Measurements from ENCODE around the gene RNF138. TPM values are rescaled to one million over a fixed set of nuclear protein-coding genes. Genes with fewer than 3 reads are reported as not detected.

The RNF138 gene
- total RNA-seq, 1 experiment from 2014 or later, result 26.4 TPM

- Histone ChIP-seq H3K4me3 (ENCODE audit: low read depth, low read length) (no peak overlapping the region), H3K36me3 (ENCODE audit: control insufficient read depth, insufficient read depth, low read length) (no peaks in the 10 kb centered on the region; the same call in 1 of the 2 replicates), H3K27me3 (replicated peaks; ENCODE audit: control insufficient read depth, insufficient read depth, low read length) (no peaks in the 10 kb centered on the region), H3K4me1 (no peaks in the 10 kb centered on the region), H3K9me3 (no peaks in the 10 kb centered on the region)
- no TSS peak for BruUV-seq (replicated peaks)
- no peak for DNase-seq
- TF ChIP-seq, protein P1, sequence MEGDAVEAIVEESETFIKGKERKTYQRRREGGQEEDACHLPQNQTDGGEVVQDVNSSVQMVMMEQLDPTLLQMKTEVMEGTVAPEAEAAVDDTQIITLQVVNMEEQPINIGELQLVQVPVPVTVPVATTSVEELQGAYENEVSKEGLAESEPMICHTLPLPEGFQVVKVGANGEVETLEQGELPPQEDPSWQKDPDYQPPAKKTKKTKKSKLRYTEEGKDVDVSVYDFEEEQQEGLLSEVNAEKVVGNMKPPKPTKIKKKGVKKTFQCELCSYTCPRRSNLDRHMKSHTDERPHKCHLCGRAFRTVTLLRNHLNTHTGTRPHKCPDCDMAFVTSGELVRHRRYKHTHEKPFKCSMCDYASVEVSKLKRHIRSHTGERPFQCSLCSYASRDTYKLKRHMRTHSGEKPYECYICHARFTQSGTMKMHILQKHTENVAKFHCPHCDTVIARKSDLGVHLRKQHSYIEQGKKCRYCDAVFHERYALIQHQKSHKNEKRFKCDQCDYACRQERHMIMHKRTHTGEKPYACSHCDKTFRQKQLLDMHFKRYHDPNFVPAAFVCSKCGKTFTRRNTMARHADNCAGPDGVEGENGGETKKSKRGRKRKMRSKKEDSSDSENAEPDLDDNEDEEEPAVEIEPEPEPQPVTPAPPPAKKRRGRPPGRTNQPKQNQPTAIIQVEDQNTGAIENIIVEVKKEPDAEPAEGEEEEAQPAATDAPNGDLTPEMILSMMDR (IDR thresholded peaks at IDR 0.05; ENCODE audit: insufficient read depth in 1 of 2, low read depth in 1 of 2, low read length in 1 of 2, severe bottlenecking in 1 of 2, unreplicated experiment in 1 of 2), result no peak
- Mint-ChIP-seq H3K4me1 (ENCODE audit: low read depth, unreplicated experiment) (no peaks in the 10 kb centered on the region), H3K27me3 (ENCODE audit: insufficient read depth, unreplicated experiment) (no peaks in the 10 kb centered on the region), H3K36me3 (ENCODE audit: insufficient read depth, unreplicated experiment) (peaks cover 12% of the 10 kb centered on the region), H3K9me3 (ENCODE audit: unreplicated experiment) (no peaks in the 10 kb centered on the region), H3K27ac (ENCODE audit: unreplicated experiment) (no peak overlapping the region), H3K4me3 (ENCODE audit: unreplicated experiment) (no peak overlapping the region)
- intact Hi-C loops (cut with micrococcal nuclease; ENCODE audit: unreplicated experiment), result no loop called here
- POLR2A ChIA-PET, result no interaction called here
- CTCF ChIA-PET, result no interaction called here
These were observed 12.8 kb downstream of the RNF138 start for GRCh38 chr18:32104516-32104915.

GRCh38 chr18:32110005-32110404, 18.3 kb downstream of the RNF138 start:
- Mint-ChIP-seq H3K27me3 (ENCODE audit: insufficient read depth, unreplicated experiment) (no peaks in the 10 kb centered on the region), H3K4me3 (ENCODE audit: unreplicated experiment) (no peak overlapping the region), H3K36me3 (ENCODE audit: insufficient read depth, unreplicated experiment) (peaks cover 4% of the 10 kb centered on the region), H3K4me1 (ENCODE audit: low read depth, unreplicated experiment) (no peaks in the 10 kb centered on the region), H3K27ac (ENCODE audit: unreplicated experiment) (no peak overlapping the region), H3K9me3 (ENCODE audit: unreplicated experiment) (no peaks in the 10 kb centered on the region)
- intact Hi-C loops (cut with micrococcal nuclease; ENCODE audit: unreplicated experiment), result no loop called here
- no peaks in the 10 kb centered on the region for H3K27me3 ChIP-seq (replicated peaks; ENCODE audit: control insufficient read depth, insufficient read depth, low read length)
- no peaks in the 10 kb centered on the region for H3K9me3 ChIP-seq
- no TSS peak for BruUV-seq (replicated peaks)
- no peaks in the 10 kb centered on the region for H3K4me1 ChIP-seq
- H3K4me3 ChIP-seq (ENCODE audit: low read depth, low read length), result no peak overlapping the region
- TF ChIP-seq, protein P1 (IDR thresholded peaks at IDR 0.05; ENCODE audit: insufficient read depth in 1 of 2, low read depth in 1 of 2, low read length in 1 of 2, severe bottlenecking in 1 of 2, unreplicated experiment in 1 of 2), result no peak
- H3K36me3 ChIP-seq (ENCODE audit: control insufficient read depth, insufficient read depth, low read length), result no peaks in the 10 kb centered on the region; the same call in 1 of the 2 replicates
- ChIA-PET CTCF (no interaction called here), POLR2A (no interaction called here)
- no peak for DNase-seq

- H3K36me3 ChIP-seq (ENCODE audit: control insufficient read depth, insufficient read depth, low read length), result no peaks in the 10 kb centered on the region; the same call in 1 of the 2 replicates
- no peak overlapping the region for H3K27ac Mint-ChIP-seq (ENCODE audit: unreplicated experiment)
These were observed 20.0 kb downstream of the RNF138 start for GRCh38 chr18:32111706-32112105.

More at GRCh38 chr18:32111706-32112105, 20.0 kb downstream of the RNF138 start:
- Mint-ChIP-seq H3K9me3 (ENCODE audit: unreplicated experiment) (no peaks in the 10 kb centered on the region), H3K36me3 (ENCODE audit: insufficient read depth, unreplicated experiment) (peaks cover 8% of the 10 kb centered on the region), H3K4me3 (ENCODE audit: unreplicated experiment) (no peak overlapping the region), H3K4me1 (ENCODE audit: low read depth, unreplicated experiment) (no peaks in the 10 kb centered on the region), H3K27me3 (ENCODE audit: insufficient read depth, unreplicated experiment) (no peaks in the 10 kb centered on the region)
- intact Hi-C loops (cut with micrococcal nuclease; ENCODE audit: unreplicated experiment), result no loop called here
- Histone ChIP-seq H3K9me3 (no peaks in the 10 kb centered on the region), H3K4me1 (no peaks in the 10 kb centered on the region), H3K27me3 (replicated peaks; ENCODE audit: control insufficient read depth, insufficient read depth, low read length) (no peaks in the 10 kb centered on the region), H3K4me3 (ENCODE audit: low read depth, low read length) (no peak overlapping the region)
- TF ChIP-seq, protein P1 (IDR thresholded peaks at IDR 0.05; ENCODE audit: insufficient read depth in 1 of 2, low read depth in 1 of 2, low read length in 1 of 2, severe bottlenecking in 1 of 2, unreplicated experiment in 1 of 2), result no peak
- DNase-seq, result no peak
- no TSS peak for BruUV-seq (replicated peaks)
- CTCF ChIA-PET, result no interaction called here
- POLR2A ChIA-PET, result no interaction called here

Data from Caco-2 (cell line).